Measurements from ENCODE around the gene KRT84. TPM values are rescaled to one million over a fixed set of nuclear protein-coding genes. Genes with fewer than 3 reads are reported as not detected.
A peak's percentile ranks its signal among the peaks of the same experiment; 100 is the strongest.

Gene KRT84
- total RNA-seq, 1 donor from 2014 or later: not detected

DNA sequence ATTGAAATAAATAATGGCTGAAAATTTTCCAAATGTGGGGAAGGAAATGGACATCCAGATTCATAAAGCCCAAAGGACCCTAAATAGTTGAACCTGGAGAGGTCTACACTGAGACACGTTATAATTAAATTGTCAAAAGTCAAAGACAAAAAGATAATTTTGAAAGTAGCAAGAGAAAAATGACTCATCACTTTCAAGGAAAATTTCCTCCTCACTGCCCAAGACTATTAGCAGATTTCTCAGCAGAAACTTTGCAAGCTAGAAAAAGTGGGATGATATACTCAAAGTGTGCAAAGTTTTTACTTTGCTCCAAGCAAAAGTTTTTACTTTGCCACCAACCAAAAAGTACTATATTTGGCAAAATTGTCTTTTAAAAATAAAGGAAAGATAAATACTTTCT is 48.4 kb downstream of the KRT84 start:
- Mint-ChIP-seq H3K36me3 (ENCODE audit: unreplicated experiment) (no peaks in the 10 kb centered on the region), H3K4me3 (ENCODE audit: unreplicated experiment) (no peak overlapping the region), H3K4me1 (ENCODE audit: unreplicated experiment) (peaks cover 6% of the 10 kb centered on the region), H3K9me3 (ENCODE audit: unreplicated experiment) (no peaks in the 10 kb centered on the region), H3K27me3 (ENCODE audit: unreplicated experiment) (peaks cover 35% of the 10 kb centered on the region), H3K27ac (ENCODE audit: unreplicated experiment) (no peak overlapping the region)
- TF ChIP-seq, protein P1, sequence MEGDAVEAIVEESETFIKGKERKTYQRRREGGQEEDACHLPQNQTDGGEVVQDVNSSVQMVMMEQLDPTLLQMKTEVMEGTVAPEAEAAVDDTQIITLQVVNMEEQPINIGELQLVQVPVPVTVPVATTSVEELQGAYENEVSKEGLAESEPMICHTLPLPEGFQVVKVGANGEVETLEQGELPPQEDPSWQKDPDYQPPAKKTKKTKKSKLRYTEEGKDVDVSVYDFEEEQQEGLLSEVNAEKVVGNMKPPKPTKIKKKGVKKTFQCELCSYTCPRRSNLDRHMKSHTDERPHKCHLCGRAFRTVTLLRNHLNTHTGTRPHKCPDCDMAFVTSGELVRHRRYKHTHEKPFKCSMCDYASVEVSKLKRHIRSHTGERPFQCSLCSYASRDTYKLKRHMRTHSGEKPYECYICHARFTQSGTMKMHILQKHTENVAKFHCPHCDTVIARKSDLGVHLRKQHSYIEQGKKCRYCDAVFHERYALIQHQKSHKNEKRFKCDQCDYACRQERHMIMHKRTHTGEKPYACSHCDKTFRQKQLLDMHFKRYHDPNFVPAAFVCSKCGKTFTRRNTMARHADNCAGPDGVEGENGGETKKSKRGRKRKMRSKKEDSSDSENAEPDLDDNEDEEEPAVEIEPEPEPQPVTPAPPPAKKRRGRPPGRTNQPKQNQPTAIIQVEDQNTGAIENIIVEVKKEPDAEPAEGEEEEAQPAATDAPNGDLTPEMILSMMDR (IDR thresholded peaks at IDR 0.05): no peak
- DNase-seq (ENCODE audit: extremely low spot score, unreplicated experiment): no peak

DNA sequence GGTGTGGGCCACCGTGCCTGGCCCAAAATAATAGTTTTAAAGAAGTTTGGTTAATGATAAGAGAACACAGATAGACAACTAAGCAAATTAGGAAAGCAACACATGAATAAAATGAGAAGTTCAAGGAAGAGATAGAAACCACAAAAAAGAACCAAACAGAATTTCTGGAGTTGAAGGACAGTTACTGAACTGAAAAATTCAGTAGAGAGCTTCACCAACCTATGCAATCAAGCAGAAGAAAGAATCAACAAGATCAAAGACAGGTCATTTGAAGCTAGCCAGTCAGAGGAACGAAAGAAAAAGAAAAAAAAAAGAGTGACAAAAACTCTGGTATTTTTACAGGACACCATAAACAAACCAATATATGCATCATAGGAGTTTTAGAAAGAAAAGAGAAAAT is 48.8 kb downstream of the KRT84 start:
- H3K4me1 Mint-ChIP-seq (ENCODE audit: unreplicated experiment): peaks cover 6% of the 10 kb centered on the region
- no peaks in the 10 kb centered on the region for H3K9me3 Mint-ChIP-seq (ENCODE audit: unreplicated experiment)
- H3K27ac Mint-ChIP-seq (ENCODE audit: unreplicated experiment): peak overlapping the region; percentile 3
- TF ChIP-seq, protein P1 (IDR thresholded peaks at IDR 0.05): no peak
- no peak overlapping the region for H3K4me3 Mint-ChIP-seq (ENCODE audit: unreplicated experiment)
- no peaks in the 10 kb centered on the region for H3K36me3 Mint-ChIP-seq (ENCODE audit: unreplicated experiment)
- peaks cover 32% of the 10 kb centered on the region for H3K27me3 Mint-ChIP-seq (ENCODE audit: unreplicated experiment)
- no peak for DNase-seq (ENCODE audit: extremely low spot score, unreplicated experiment)

DNA sequence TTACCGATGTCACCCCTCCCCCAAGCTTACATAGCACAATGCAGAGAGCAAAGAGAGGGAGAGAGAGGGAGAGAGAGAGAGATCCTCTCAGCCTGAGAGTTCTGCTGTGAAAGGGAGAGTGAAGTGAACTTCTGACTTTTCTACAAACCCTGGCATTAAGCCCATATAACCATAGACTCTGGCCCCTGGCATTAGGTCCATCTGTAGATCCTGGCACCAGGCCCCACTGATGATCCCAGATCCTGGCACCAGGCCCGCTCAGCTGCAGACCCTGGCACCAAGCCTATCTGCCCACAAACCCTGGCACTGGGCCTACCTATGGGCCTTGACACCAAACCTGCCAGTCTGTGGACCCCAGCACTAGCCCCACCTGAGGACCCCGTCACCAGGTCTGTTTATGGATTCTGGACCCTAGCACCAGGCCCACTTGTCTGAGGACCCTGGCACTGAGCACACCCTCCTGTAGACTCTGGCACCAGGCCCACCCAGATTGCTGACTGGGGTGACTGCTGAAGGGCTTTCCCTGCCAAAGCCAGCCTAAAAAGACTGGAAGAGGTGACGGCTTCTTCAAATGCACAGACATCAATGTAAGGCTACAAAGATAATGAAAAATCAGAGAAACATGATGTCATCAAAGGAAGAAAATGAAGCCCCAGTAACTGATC is 49.7 kb downstream of the KRT84 start:
- H3K4me3 Mint-ChIP-seq (ENCODE audit: unreplicated experiment): no peak overlapping the region
- H3K4me1 Mint-ChIP-seq (ENCODE audit: unreplicated experiment): peaks cover 6% of the 10 kb centered on the region
- DNase-seq (ENCODE audit: extremely low spot score, unreplicated experiment): no peak
- peaks cover 30% of the 10 kb centered on the region for H3K27me3 Mint-ChIP-seq (ENCODE audit: unreplicated experiment)
- no peaks in the 10 kb centered on the region for H3K9me3 Mint-ChIP-seq (ENCODE audit: unreplicated experiment)
- H3K27ac Mint-ChIP-seq (ENCODE audit: unreplicated experiment): no peak overlapping the region
- TF ChIP-seq, protein P1 (IDR thresholded peaks at IDR 0.05): no peak
- no peaks in the 10 kb centered on the region for H3K36me3 Mint-ChIP-seq (ENCODE audit: unreplicated experiment)

DNA sequence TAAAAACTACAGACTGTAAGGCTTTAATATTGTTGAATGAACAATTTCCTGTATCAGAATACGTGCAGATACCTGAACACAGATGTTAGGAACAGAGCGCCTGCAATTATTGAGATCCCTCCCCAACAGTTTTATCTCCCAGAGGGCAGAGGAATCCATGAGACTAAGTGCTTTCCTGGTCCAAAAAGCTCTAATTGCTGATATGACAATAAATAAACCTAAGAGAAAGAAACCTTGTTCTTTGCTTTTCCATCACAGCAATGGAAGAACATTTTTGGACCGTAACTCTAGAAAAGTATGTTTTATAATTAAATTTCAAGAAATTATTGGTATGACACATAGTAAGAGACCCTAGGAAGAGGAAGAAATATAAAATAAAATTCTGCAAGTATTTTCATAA is 51.3 kb downstream of the KRT84 start:
- Mint-ChIP-seq H3K27me3 (ENCODE audit: unreplicated experiment) (peaks cover 28% of the 10 kb centered on the region), H3K36me3 (ENCODE audit: unreplicated experiment) (no peaks in the 10 kb centered on the region), H3K4me3 (ENCODE audit: unreplicated experiment) (no peak overlapping the region), H3K4me1 (ENCODE audit: unreplicated experiment) (peaks cover 6% of the 10 kb centered on the region), H3K27ac (ENCODE audit: unreplicated experiment) (no peak overlapping the region), H3K9me3 (ENCODE audit: unreplicated experiment) (no peaks in the 10 kb centered on the region)
- no peak for DNase-seq (ENCODE audit: extremely low spot score, unreplicated experiment)
- TF ChIP-seq, protein P1 (IDR thresholded peaks at IDR 0.05): no peak

DNA sequence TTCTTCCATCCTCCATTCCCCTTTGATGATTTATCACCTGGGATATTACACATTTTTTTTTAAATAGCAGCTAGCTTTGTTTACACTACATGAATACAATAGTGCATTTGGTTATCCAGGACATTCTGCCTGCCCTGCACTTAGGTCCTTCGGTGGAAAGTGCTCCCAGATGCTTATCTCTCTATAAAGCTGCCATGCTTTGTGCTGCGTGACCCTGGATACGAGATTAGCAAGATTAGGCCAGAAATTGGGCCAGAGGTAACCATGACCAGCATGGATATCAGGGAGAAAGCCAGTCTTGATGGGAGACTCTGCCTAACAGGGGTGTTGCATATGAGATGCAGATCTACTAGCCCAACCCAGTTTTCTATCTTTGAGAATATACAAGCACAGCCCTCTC is 52.1 kb downstream of the KRT84 start:
- H3K27ac Mint-ChIP-seq (ENCODE audit: unreplicated experiment): no peak overlapping the region
- no peak overlapping the region for H3K4me3 Mint-ChIP-seq (ENCODE audit: unreplicated experiment)
- H3K27me3 Mint-ChIP-seq (ENCODE audit: unreplicated experiment): peaks cover 21% of the 10 kb centered on the region
- TF ChIP-seq, protein P1 (IDR thresholded peaks at IDR 0.05): no peak
- no peak for DNase-seq (ENCODE audit: extremely low spot score, unreplicated experiment)
- peaks cover 7% of the 10 kb centered on the region for H3K4me1 Mint-ChIP-seq (ENCODE audit: unreplicated experiment)
- no peaks in the 10 kb centered on the region for H3K36me3 Mint-ChIP-seq (ENCODE audit: unreplicated experiment)
- H3K9me3 Mint-ChIP-seq (ENCODE audit: unreplicated experiment): no peaks in the 10 kb centered on the region
